ENCODE measurements around the gene ELANE. TPM values are rescaled to one million over a fixed set of nuclear protein-coding genes. Genes with fewer than 3 reads are reported as not detected.
"Not testable (repeated sequence)": the region's sequence is repeated elsewhere in the genome, so short reads cannot be mapped to it uniquely, and the experiment has no call there.

The ELANE gene
- total RNA-seq, 2 experiments from 2014 or later: not detected

DNA sequence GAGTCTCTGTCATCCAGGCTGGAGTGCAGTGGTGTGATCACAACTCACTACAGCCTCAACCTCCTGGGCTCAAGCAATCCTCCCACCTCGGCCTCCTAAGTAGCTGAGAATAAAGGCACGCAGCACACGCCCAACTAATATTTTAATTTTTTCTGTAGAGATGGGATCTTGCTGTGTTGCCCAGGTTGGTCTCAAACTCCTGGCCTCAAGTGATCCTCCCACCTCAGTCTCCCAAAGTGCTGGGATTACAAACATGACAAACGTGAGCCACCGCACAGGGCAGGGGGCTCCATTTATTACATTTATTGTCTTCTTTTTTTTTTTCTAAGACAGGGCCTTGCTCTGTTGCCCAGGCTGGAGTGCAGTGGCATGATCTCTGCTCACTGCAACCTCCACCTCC lies 31.9 kb upstream of the ELANE start:
- H3K9me3 Mint-ChIP-seq; H3K4me3 Mint-ChIP-seq; DNase-seq; H3K27ac Mint-ChIP-seq; intact Hi-C loops (cut with micrococcal nuclease); H3K4me1 Mint-ChIP-seq (ENCODE audit: low read depth); H3K36me3 Mint-ChIP-seq; POLR2A ChIA-PET; CTCF ChIA-PET; H3K27me3 Mint-ChIP-seq: not testable (repeated sequence)

GRCh38 chr19:821231-821824 lies 30.8 kb upstream of the ELANE start:
- Mint-ChIP-seq H3K36me3 (peaks cover 4% of the 10 kb centered on the region), H3K9me3 (no peaks in the 10 kb centered on the region), H3K4me1 (ENCODE audit: low read depth) (no peaks in the 10 kb centered on the region), H3K27ac (no peak overlapping the region), H3K27me3 (peaks cover 8% of the 10 kb centered on the region), H3K4me3 (no peak overlapping the region)
- no peak for DNase-seq
- ChIA-PET CTCF (no interaction called here), POLR2A (no interaction called here)
- intact Hi-C loops (cut with micrococcal nuclease): no loop called here

- Mint-ChIP-seq H3K9me3 (no peaks in the 10 kb centered on the region), H3K4me1 (ENCODE audit: low read depth) (no peaks in the 10 kb centered on the region), H3K36me3 (no peaks in the 10 kb centered on the region), H3K27ac (no peak within 1 kb of the TSS), H3K4me3 (no peak within 1 kb of the TSS), H3K27me3 (peaks cover 8% of the 10 kb centered on the region)
- ChIA-PET CTCF (no interaction called here), POLR2A (no interaction called here)
- intact Hi-C loops (cut with micrococcal nuclease): no loop called here
- DNase-seq: no peak
Observed at GRCh38 chr19:821825-822503, 30.1 kb upstream of the ELANE start, which contains the start of gene PLPPR3. PLPPR3 (minus strand) TSS chr19:821955; CDS start chr19:821559, 396 bp downstream.

- H3K36me3 Mint-ChIP-seq: no peaks in the 10 kb centered on the region
- intact Hi-C loops (cut with micrococcal nuclease): no loop called here
Observed at GRCh38 chr19:823565-824121, 28.5 kb upstream of the ELANE start.

GRCh38 chr19:824885-825284 lies 27.2 kb upstream of the ELANE start:
- no peak for DNase-seq
- Mint-ChIP-seq H3K36me3 (no peaks in the 10 kb centered on the region), H3K4me1 (ENCODE audit: low read depth) (no peaks in the 10 kb centered on the region), H3K9me3 (no peaks in the 10 kb centered on the region), H3K4me3 (no peak overlapping the region), H3K27ac (no peak overlapping the region), H3K27me3 (peaks cover 9% of the 10 kb centered on the region)
- POLR2A ChIA-PET: no interaction called here
- CTCF ChIA-PET: no interaction called here
- intact Hi-C loops (cut with micrococcal nuclease): no loop called here

More at GRCh38 chr19:823565-824121, 28.5 kb upstream of the ELANE start:
- Mint-ChIP-seq H3K9me3 (no peaks in the 10 kb centered on the region), H3K4me3 (no peak overlapping the region), H3K4me1 (ENCODE audit: low read depth) (no peaks in the 10 kb centered on the region), H3K27me3 (peaks cover 8% of the 10 kb centered on the region), H3K27ac (no peak overlapping the region)
- ChIA-PET CTCF (no interaction called here), POLR2A (no interaction called here)
- no peak for DNase-seq

DNA sequence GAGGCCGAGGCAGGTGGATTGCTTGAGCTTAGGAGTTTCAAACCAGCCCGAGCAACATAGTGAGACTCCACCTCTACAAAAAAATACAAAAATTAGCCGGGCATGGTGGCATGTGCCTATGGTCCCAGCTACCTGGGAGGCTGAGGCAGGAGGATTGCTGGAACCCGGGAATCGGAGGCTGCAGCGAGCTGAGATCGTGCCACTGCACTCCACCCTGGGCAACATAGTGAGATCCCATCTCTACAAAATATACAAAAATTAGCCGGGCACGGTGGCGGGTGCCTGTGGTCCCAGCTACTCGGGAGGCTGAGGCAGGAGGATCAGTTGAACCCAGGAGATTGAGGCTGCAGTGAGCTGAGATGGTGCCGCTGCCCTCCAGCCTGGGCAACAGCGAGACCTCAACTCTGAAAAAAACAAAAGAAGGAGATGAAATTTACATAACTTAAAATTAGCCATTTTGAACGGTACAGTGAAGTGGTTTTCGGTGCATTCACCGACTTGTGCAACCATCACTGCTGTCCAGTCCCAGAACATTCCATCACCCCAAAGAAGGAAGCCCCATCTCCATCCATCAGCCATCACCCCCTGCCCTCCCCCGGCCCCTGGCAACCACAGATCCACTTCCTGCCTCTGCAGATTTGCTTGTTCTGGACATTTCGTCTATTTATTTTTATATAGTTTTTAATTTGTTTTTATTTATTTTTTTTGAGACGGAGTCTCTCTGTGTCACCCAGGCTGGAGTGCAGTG lies 26.0 kb upstream of the ELANE start:
- Mint-ChIP-seq H3K36me3 (no peaks in the 10 kb centered on the region), H3K27me3 (peaks cover 9% of the 10 kb centered on the region), H3K27ac (no peak overlapping the region), H3K4me3 (no peak overlapping the region), H3K4me1 (ENCODE audit: low read depth) (no peaks in the 10 kb centered on the region), H3K9me3 (no peaks in the 10 kb centered on the region)
- intact Hi-C loops (cut with micrococcal nuclease): no loop called here
- DNase-seq: no peak
- POLR2A ChIA-PET: no interaction called here
- CTCF ChIA-PET: no interaction called here

DNA sequence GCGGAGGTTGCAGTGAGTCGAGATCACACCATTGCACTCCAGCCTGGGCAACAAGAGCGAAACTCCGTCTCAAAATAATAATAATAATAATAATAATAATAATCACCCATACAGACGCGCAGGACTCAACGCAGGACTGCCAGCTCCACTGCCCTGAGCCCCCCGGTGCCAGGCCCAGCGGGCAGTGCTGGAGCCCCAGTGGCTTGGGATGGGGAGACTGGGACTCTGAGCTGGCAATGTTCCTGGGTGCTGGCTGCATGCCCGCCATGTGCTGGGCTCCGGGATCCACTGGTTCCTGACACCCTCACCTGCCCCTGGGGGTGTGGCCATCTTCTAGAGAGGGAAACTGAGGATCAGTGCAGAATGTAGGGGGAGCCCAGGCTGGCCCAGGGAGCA lies 24.8 kb upstream of the ELANE start:
- H3K27ac Mint-ChIP-seq: no peak overlapping the region
- POLR2A ChIA-PET: no interaction called here
- peaks cover 9% of the 10 kb centered on the region for H3K27me3 Mint-ChIP-seq
- CTCF ChIA-PET: no interaction called here
- H3K9me3 Mint-ChIP-seq: no peaks in the 10 kb centered on the region
- no peaks in the 10 kb centered on the region for H3K4me1 Mint-ChIP-seq (ENCODE audit: low read depth)
- intact Hi-C loops (cut with micrococcal nuclease): no loop called here
- H3K4me3 Mint-ChIP-seq: no peak overlapping the region
- H3K36me3 Mint-ChIP-seq: no peaks in the 10 kb centered on the region
- no peak for DNase-seq

GRCh38 chr19:827710-828321 lies 24.3 kb upstream of the ELANE start, which contains the start of gene AZU1:
AZU1 (plus strand) TSS chr19:827837; CDS start chr19:827847, 10 bp downstream.
- ChIA-PET POLR2A (no interaction called here), CTCF (no interaction called here)
- DNase-seq: no peak
- intact Hi-C loops (cut with micrococcal nuclease): no loop called here
- Mint-ChIP-seq H3K4me3 (no peak within 1 kb of the TSS), H3K36me3 (no peaks in the 10 kb centered on the region), H3K27me3 (peaks cover 6% of the 10 kb centered on the region), H3K9me3 (no peaks in the 10 kb centered on the region), H3K27ac (no peak within 1 kb of the TSS), H3K4me1 (ENCODE audit: low read depth) (no peaks in the 10 kb centered on the region)

GRCh38 chr19:829129-829758 lies 22.9 kb upstream of the ELANE start:
- CTCF ChIA-PET: no interaction called here
- DNase-seq: no peak
- Mint-ChIP-seq H3K27ac (no peak overlapping the region), H3K4me3 (no peak overlapping the region), H3K27me3 (peaks cover 1% of the 10 kb centered on the region), H3K4me1 (ENCODE audit: low read depth) (no peaks in the 10 kb centered on the region), H3K36me3 (no peaks in the 10 kb centered on the region), H3K9me3 (no peaks in the 10 kb centered on the region)
- intact Hi-C loops (cut with micrococcal nuclease): no loop called here
- POLR2A ChIA-PET: no interaction called here

DNA sequence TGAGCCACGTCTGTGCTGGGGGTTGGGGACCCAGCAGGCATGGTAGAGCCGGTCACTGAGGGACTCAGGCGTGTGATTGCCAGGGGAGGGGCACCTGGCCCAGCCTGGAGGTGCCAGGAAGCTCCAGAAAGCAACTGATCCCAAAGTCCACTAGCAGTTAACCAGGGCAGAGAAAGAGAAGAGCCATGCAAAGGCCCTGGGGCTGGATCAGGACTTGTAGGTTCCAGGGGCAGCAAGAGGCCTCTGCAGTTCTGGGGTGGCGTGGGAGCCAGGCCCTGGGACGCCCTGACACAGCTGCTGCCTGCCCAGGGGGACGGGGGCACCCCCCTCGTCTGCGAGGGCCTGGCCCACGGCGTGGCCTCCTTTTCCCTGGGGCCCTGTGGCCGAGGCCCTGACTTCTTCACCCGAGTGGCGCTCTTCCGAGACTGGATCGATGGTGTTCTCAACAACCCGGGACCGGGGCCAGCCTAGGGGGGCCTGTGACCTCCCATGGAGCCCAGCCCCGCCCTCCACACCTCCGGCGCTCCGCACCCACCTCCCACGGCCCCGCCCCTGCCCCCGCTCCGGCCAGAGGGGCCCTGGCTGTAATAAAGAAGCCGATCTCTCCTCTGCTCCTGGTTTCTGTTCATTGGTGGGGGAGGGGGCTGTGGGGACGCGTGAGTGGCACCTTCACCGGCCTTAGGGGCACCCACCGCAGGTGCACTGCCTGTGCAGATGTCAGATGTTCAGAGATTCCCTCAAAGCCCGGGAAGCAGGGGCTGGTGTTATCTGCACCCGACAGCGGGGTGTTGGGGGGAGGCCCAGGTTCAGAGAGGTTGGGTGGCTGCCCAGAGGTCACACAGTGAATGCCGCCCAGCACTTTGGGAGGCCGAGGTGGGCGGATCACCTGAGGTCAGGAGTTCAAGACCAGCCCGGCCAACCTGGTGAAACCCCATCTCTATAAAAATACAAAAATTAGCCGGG lies 20.4 kb upstream of the ELANE start:
- peaks cover 7% of the 10 kb centered on the region for H3K27me3 Mint-ChIP-seq
- H3K27ac Mint-ChIP-seq: no peak overlapping the region
- ChIA-PET POLR2A (no interaction called here), CTCF (interaction anchor here (0.7 kb wide), 1 partner anchor 21 kb away, joined by 3 read pairs; no protein-coding TSS in a partner anchor)
- intact Hi-C loops (cut with micrococcal nuclease): no loop called here
- H3K36me3 Mint-ChIP-seq: no peaks in the 10 kb centered on the region
- H3K9me3 Mint-ChIP-seq: no peaks in the 10 kb centered on the region
- peaks cover 3% of the 10 kb centered on the region for H3K4me1 Mint-ChIP-seq (ENCODE audit: low read depth)
- no peak overlapping the region for H3K4me3 Mint-ChIP-seq
- no peak for DNase-seq

- Mint-ChIP-seq H3K27ac (no peak overlapping the region), H3K36me3 (no peaks in the 10 kb centered on the region), H3K27me3 (peaks cover 7% of the 10 kb centered on the region), H3K4me1 (ENCODE audit: low read depth) (peaks cover 3% of the 10 kb centered on the region), H3K4me3 (no peak overlapping the region), H3K9me3 (no peaks in the 10 kb centered on the region)
- no peak for DNase-seq
- intact Hi-C loops (cut with micrococcal nuclease): no loop called here
- POLR2A ChIA-PET: no interaction called here
- CTCF ChIA-PET: no interaction called here
Observed at GRCh38 chr19:834216-834615, 17.9 kb upstream of the ELANE start.
